ENCODE measurements around the gene EDIL3.

Gene EDIL3

GRCh38 chr5:84213212-84213611 lies 171.5 kb downstream of the EDIL3 start:
- TF ChIP-seq CTCF (conservative IDR thresholded peaks at IDR 0.05) = no peak
- no peak overlapping the region for H3K27ac ChIP-seq

GRCh38 chr5:84204772-84205171 lies 179.9 kb downstream of the EDIL3 start:
- no peak for TF ChIP-seq CTCF (conservative IDR thresholded peaks at IDR 0.05)
- H3K27ac ChIP-seq = no peak overlapping the region

GRCh38 chr5:84202136-84202535 lies 182.5 kb downstream of the EDIL3 start:
- TF ChIP-seq CTCF (conservative IDR thresholded peaks at IDR 0.05) = no peak

GRCh38 chr5:84197538-84197937 lies 187.1 kb downstream of the EDIL3 start:
- no peak overlapping the region for H3K27ac ChIP-seq
- TF ChIP-seq CTCF (conservative IDR thresholded peaks at IDR 0.05) = no peak

More at GRCh38 chr5:84202136-84202535, 182.5 kb downstream of the EDIL3 start:
- no peak overlapping the region for H3K27ac ChIP-seq

- H3K27ac ChIP-seq = no peak overlapping the region
- no peak for TF ChIP-seq CTCF (conservative IDR thresholded peaks at IDR 0.05)
Measured at GRCh38 chr5:84191281-84191680, 193.4 kb downstream of the EDIL3 start.

GRCh38 chr5:84184857-84185256 lies 199.8 kb downstream of the EDIL3 start:
- no peak for TF ChIP-seq CTCF (conservative IDR thresholded peaks at IDR 0.05)
- H3K27ac ChIP-seq = no peak overlapping the region

- no peak for TF ChIP-seq CTCF (conservative IDR thresholded peaks at IDR 0.05)
- H3K27ac ChIP-seq = no peak overlapping the region
Measured at GRCh38 chr5:84181093-84181492, 203.6 kb downstream of the EDIL3 start.

GRCh38 chr5:84168841-84169240 lies 215.8 kb downstream of the EDIL3 start:
- no peak overlapping the region for H3K27ac ChIP-seq
- no peak for TF ChIP-seq CTCF (conservative IDR thresholded peaks at IDR 0.05)

All from VCaP (cell line).